ENCODE measurements around the gene BASP1. TPM values are rescaled to one million over a fixed set of nuclear protein-coding genes. Genes with fewer than 3 reads are reported as not detected.

BASP1 gene
- total and polyA plus RNA-seq, 2 donors (not counting 1 experiment from before 2014, with no cell fraction given): 53.0 to 66.4 TPM

DNA sequence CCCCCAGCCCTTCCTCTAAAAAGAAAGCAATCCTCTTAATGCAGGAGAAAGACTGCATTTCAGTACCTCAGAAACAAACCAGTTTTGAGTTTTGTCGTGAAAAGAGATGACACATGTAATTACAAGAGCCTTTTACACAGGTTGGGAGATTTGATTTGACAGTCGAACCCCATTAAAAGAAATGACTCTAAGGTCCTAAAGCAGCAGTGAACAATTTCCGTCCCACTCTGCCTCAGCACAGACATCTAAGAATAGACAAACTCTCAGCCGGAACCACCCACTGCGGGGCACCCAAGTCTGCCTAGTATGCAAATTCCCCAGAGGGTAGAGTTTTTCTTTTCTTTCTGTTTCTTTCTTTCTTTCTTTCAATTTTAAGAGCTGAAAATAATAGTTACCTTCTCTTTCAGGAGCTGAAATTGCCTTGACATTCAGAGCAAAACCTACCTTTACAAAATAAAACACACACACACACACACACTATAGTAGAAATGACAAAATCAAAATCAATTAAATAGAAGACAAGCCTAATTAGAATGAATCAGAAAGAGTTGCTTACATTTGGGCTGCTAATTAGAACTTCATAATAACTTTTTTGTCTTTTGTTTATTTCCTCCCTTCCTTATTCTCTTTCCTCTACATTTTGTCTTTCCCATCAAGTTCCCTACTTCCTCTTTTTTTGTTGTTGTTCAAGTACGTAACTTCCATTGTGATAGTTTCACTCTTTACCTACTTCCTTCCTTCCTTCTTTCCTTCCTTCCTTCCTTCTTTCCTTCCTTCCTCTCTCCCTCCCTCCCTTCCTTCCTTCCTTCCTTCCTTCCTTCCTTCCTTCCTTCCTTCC lies 65.1 kb downstream of the BASP1 start:
- ChIA-PET CTCF (interaction anchor here (0.7 to 1.5 kb wide), 4 partner anchors 66 to 827 kb away, joined by 3 to 10 read pairs (median 6); no protein-coding TSS in a partner anchor), POLR2A (interaction anchor here (0.7 to 1.1 kb wide), 2 partner anchors 36 to 69 kb away, joined by 3 to 17 read pairs; no protein-coding TSS in a partner anchor)
- H3K9me3 ChIP-seq (ENCODE audit: control extremely low read depth in 1 of 3, control insufficient read depth in 2 of 3, insufficient read depth in 1 of 3, low read length in 2 of 3): peaks cover 0 to 13% (median 0%) of the 10 kb centered on the region in 3 donors
- H3K4me2 ChIP-seq (replicated peaks; ENCODE audit: low read depth, low read length, poor library complexity, severe bottlenecking): peak overlapping the region; percentile 71
- no peaks in the 10 kb centered on the region for H3K27me3 ChIP-seq (replicated peaks in 1 of 4; ENCODE audit: control extremely low read depth in 1 of 4, control insufficient read depth in 3 of 4, insufficient read depth in 4 of 4, low read length in 3 of 4)
- intact Hi-C loops (cut with micrococcal nuclease): loop anchor here (1.0 to 2.0 kb wide), 6 partner anchors 16 to 818 kb away; partner anchors contain the start of genes BASP1 and ZNF622
- no peak for TF ChIP-seq EZH2 (IDR thresholded peaks at IDR 0.05; ENCODE audit: borderline replicate concordance, insufficient read depth, low read depth, low read length, poor library complexity, severe bottlenecking)
- TF ChIP-seq, protein P1, sequence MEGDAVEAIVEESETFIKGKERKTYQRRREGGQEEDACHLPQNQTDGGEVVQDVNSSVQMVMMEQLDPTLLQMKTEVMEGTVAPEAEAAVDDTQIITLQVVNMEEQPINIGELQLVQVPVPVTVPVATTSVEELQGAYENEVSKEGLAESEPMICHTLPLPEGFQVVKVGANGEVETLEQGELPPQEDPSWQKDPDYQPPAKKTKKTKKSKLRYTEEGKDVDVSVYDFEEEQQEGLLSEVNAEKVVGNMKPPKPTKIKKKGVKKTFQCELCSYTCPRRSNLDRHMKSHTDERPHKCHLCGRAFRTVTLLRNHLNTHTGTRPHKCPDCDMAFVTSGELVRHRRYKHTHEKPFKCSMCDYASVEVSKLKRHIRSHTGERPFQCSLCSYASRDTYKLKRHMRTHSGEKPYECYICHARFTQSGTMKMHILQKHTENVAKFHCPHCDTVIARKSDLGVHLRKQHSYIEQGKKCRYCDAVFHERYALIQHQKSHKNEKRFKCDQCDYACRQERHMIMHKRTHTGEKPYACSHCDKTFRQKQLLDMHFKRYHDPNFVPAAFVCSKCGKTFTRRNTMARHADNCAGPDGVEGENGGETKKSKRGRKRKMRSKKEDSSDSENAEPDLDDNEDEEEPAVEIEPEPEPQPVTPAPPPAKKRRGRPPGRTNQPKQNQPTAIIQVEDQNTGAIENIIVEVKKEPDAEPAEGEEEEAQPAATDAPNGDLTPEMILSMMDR (IDR thresholded peaks at IDR 0.05): no peak
- peak overlapping the region; percentile 76 to 92 for H3K27ac ChIP-seq (ENCODE audit: low read length in 2 of 2)
- Mint-ChIP-seq H3K4me1 (peaks cover 67% of the 10 kb centered on the region), H3K27ac (peak overlapping the region; percentile 74), H3K4me3 (peak overlapping the region; percentile 60), H3K27me3 (no peaks in the 10 kb centered on the region), H3K9me3 (ENCODE audit: insufficient read depth) (no peaks in the 10 kb centered on the region)
- peak overlapping the region; percentile 38 for H3K9ac ChIP-seq (ENCODE audit: low read length)
- WGBS (ENCODE audit: insufficient coverage): no CpG with 5 or more reads among the region's 6 CpGs
- H3K36me3 ChIP-seq (replicated peaks in 1 of 2; ENCODE audit: control extremely low read depth in 1 of 2, control insufficient read depth in 1 of 2, extremely low read depth in 1 of 2, insufficient read depth in 2 of 2, low read length in 1 of 2): no peaks in the 10 kb centered on the region
- H3K79me2 ChIP-seq (ENCODE audit: control insufficient read depth, insufficient read depth, low read length): peaks cover 35% of the 10 kb centered on the region
- peak overlapping the region in 4 of 5 experiments; percentile 25 to 47 (median 30) for H3K4me3 ChIP-seq (ENCODE audit: control extremely low read depth in 1 of 5, extremely low read depth in 1 of 5, insufficient read depth in 1 of 5, low read depth in 2 of 5, low read length in 4 of 5)
- H2AFZ ChIP-seq (ENCODE audit: insufficient read depth, low read depth, low read length, poor library complexity, severe bottlenecking): peak overlapping the region; percentile 23
- peak; percentile 87 for ATAC-seq (ENCODE audit: low read depth)
- H3K4me1 ChIP-seq (ENCODE audit: control insufficient read depth in 2 of 2, insufficient read depth in 2 of 2, low read length in 2 of 2): peaks cover 59 to 64% of the 10 kb centered on the region in 2 donors
- no peaks in the 10 kb centered on the region for H4K20me1 ChIP-seq (ENCODE audit: control insufficient read depth, insufficient read depth, low read length, poor library complexity, severe bottlenecking)
- DNase-seq: peak; percentile 91

DNA sequence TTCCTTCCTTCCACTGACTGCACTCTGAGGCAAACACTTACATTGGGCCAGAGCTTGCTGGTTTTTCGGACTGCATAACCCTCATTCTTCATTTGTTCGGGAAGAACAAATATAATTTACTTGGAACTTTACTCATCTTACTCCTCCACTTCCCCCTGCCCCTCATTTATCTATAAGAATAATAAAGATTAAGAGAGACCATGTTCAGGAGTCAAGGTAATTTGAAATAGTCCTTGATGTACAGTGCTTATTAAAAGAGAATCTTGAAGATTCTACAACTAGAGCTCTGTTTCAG lies 65.6 kb downstream of the BASP1 start:
- H3K27ac Mint-ChIP-seq: peak overlapping the region; percentile 74
- peak overlapping the region; percentile 71 for H3K4me2 ChIP-seq (replicated peaks; ENCODE audit: low read depth, low read length, poor library complexity, severe bottlenecking)
- peaks cover 32% of the 10 kb centered on the region for H3K79me2 ChIP-seq (ENCODE audit: control insufficient read depth, insufficient read depth, low read length)
- peaks cover 0 to 13% (median 0%) of the 10 kb centered on the region in 3 donors for H3K9me3 ChIP-seq (ENCODE audit: control extremely low read depth in 1 of 3, control insufficient read depth in 2 of 3, insufficient read depth in 1 of 3, low read length in 2 of 3)
- WGBS (ENCODE audit: insufficient coverage): no CpG with 5 or more reads among the region's 2 CpGs
- POLR2A ChIA-PET: no interaction called here
- no peak for TF ChIP-seq EZH2 (IDR thresholded peaks at IDR 0.05; ENCODE audit: borderline replicate concordance, insufficient read depth, low read depth, low read length, poor library complexity, severe bottlenecking)
- TF ChIP-seq, protein P1 (IDR thresholded peaks at IDR 0.05): no peak
- H3K4me3 Mint-ChIP-seq: peak overlapping the region; percentile 60
- peak overlapping the region in 2 of 5 experiments; percentile 12 to 47 for H3K4me3 ChIP-seq (ENCODE audit: control extremely low read depth in 1 of 5, extremely low read depth in 1 of 5, insufficient read depth in 1 of 5, low read depth in 2 of 5, low read length in 4 of 5)
- no peak overlapping the region for H2AFZ ChIP-seq (ENCODE audit: insufficient read depth, low read depth, low read length, poor library complexity, severe bottlenecking)
- no peaks in the 10 kb centered on the region for H3K36me3 ChIP-seq (replicated peaks in 1 of 2; ENCODE audit: control extremely low read depth in 1 of 2, control insufficient read depth in 1 of 2, extremely low read depth in 1 of 2, insufficient read depth in 2 of 2, low read length in 1 of 2)
- DNase-seq (no peak), ATAC-seq (ENCODE audit: low read depth) (no peak)
- peak overlapping the region; percentile 76 to 92 for H3K27ac ChIP-seq (ENCODE audit: low read length in 2 of 2)
- H3K9ac ChIP-seq (ENCODE audit: low read length): peak overlapping the region; percentile 21
- peaks cover 53 to 58% of the 10 kb centered on the region in 2 donors for H3K4me1 ChIP-seq (ENCODE audit: control insufficient read depth in 2 of 2, insufficient read depth in 2 of 2, low read length in 2 of 2)
- CTCF ChIA-PET: interaction anchor here (0.7 to 1.5 kb wide), 4 partner anchors 67 to 827 kb away, joined by 3 to 10 read pairs (median 6); no protein-coding TSS in a partner anchor
- H3K27me3 ChIP-seq (replicated peaks in 1 of 4; ENCODE audit: control extremely low read depth in 1 of 4, control insufficient read depth in 3 of 4, insufficient read depth in 4 of 4, low read length in 3 of 4): no peaks in the 10 kb centered on the region
- peaks cover 62% of the 10 kb centered on the region for H3K4me1 Mint-ChIP-seq
- no peaks in the 10 kb centered on the region for H3K27me3 Mint-ChIP-seq
- intact Hi-C loops (cut with micrococcal nuclease): loop anchor here (2.0 kb wide), 3 partner anchors 16 to 818 kb away; partner anchors contain the start of gene ZNF622
- no peaks in the 10 kb centered on the region for H4K20me1 ChIP-seq (ENCODE audit: control insufficient read depth, insufficient read depth, low read length, poor library complexity, severe bottlenecking)
- H3K9me3 Mint-ChIP-seq (ENCODE audit: insufficient read depth): no peaks in the 10 kb centered on the region

Data from B cell (primary cell).